ENCODE data around the gene RTP5. TPM values are rescaled to one million over a fixed set of nuclear protein-coding genes. Genes with fewer than 3 reads are reported as not detected.
"Not testable (repeated sequence)": the region's sequence is repeated elsewhere in the genome, so short reads cannot be mapped to it uniquely, and the experiment has no call there.

The RTP5 gene
- total RNA-seq, 1 experiment from 2014 or later, result not detected

- in situ Hi-C loops (cut with HindIII; ENCODE audit: low pct_unique_long_range_greater_than_20kb, low sequenced_read_pairs), result no loop called here
- DNase-seq (ENCODE audit: low read depth, low spot score), result no peak
Measured at GRCh38 chr2:241914542-241914941, 45.0 kb downstream of the RTP5 start.

- in situ Hi-C loops (cut with HindIII; ENCODE audit: low pct_unique_long_range_greater_than_20kb, low sequenced_read_pairs); DNase-seq (ENCODE audit: low read depth, low spot score): not testable (repeated sequence)
Measured at GRCh38 chr2:241921631-241922030, 52.1 kb downstream of the RTP5 start.

GRCh38 chr2:241922411-241922810 is 52.9 kb downstream of the RTP5 start:
- in situ Hi-C loops (cut with HindIII; ENCODE audit: low pct_unique_long_range_greater_than_20kb, low sequenced_read_pairs), result no loop called here

GRCh38 chr2:241922816-241923601 is 53.5 kb downstream of the RTP5 start:
- in situ Hi-C loops (cut with HindIII; ENCODE audit: low pct_unique_long_range_greater_than_20kb, low sequenced_read_pairs), result not testable (repeated sequence)

More at GRCh38 chr2:241922411-241922810, 52.9 kb downstream of the RTP5 start:
- no peak for DNase-seq (ENCODE audit: low read depth, low spot score)

More at GRCh38 chr2:241922816-241923601, 53.5 kb downstream of the RTP5 start:
- DNase-seq (ENCODE audit: low read depth, low spot score), result not testable (repeated sequence)

Other genes starting within 250 kb of the RTP5 start
- gene THAP4, start 232.6 kb upstream of the RTP5 start, total RNA-seq (2014; rRNA removed; shearing (Covaris generic)), result 35.2 and 39.6 TPM in 2 replicates
- 24.1 and 30.3 TPM in 2 replicates for gene ATG4B, start 232.0 kb upstream of the RTP5 start, total RNA-seq (2014; rRNA removed; shearing (Covaris generic))
- gene DTYMK, start 182.9 kb upstream of the RTP5 start, total RNA-seq (2014; rRNA removed; shearing (Covaris generic)), result 55.3 and 60.8 TPM in 2 replicates
- 23.9 and 24.2 TPM in 2 replicates for gene ING5, start 167.7 kb upstream of the RTP5 start, total RNA-seq (2014; rRNA removed; shearing (Covaris generic))
- gene D2HGDH, start 135.1 kb upstream of the RTP5 start, total RNA-seq (2014; rRNA removed; shearing (Covaris generic)), result 8.8 and 9.0 TPM in 2 replicates
- gene GAL3ST2, start 92.9 kb upstream of the RTP5 start, total RNA-seq (2014; rRNA removed; shearing (Covaris generic)), result not detected in 2 replicates
- not detected in 2 replicates for gene NEU4, start 60.5 kb upstream of the RTP5 start, total RNA-seq (2014; rRNA removed; shearing (Covaris generic))
- gene PDCD1, start 10.8 kb upstream of the RTP5 start, total RNA-seq (2014; rRNA removed; shearing (Covaris generic)), result not detected in 2 replicates